NB4 (cell line): ENCODE results near the gene ST3GAL5.

Experiments
- DNase-seq: peaks from one replicate; pipeline ENCODE4 v3.0.0; 2010; ENCODE audit warnings: low read depth
- H3K4me3 ChIP-seq: one replicate; pipeline ENCODE4 v1.5.1; 2011; ENCODE audit warnings: mild to moderate bottlenecking, low read depth, low read length, moderate library complexity
- MYC ChIP-seq: IDR thresholded peaks from 2 replicates; pipeline ENCODE4 v1.6.1; 2011; ENCODE audit warnings: low read depth, low read length
- POLR2A ChIP-seq: IDR thresholded peaks from 2 replicates; pipeline ENCODE4 v1.6.1; 2011; ENCODE audit warnings: mild to moderate bottlenecking; ENCODE audit not compliant: insufficient read length; ENCODE audit errors: extremely low read depth
- TF ChIP-seq, protein P1 (sequence below): IDR thresholded peaks from one replicate; pipeline ENCODE4 v1.5.1; 2012; ENCODE audit warnings: low read depth, low read length
- TF ChIP-seq, protein P2 (sequence below): IDR thresholded peaks from 2 replicates; pipeline ENCODE4 v1.6.1; 2011; ENCODE audit warnings: low read depth, low read length

Gene ST3GAL5

DNA sequence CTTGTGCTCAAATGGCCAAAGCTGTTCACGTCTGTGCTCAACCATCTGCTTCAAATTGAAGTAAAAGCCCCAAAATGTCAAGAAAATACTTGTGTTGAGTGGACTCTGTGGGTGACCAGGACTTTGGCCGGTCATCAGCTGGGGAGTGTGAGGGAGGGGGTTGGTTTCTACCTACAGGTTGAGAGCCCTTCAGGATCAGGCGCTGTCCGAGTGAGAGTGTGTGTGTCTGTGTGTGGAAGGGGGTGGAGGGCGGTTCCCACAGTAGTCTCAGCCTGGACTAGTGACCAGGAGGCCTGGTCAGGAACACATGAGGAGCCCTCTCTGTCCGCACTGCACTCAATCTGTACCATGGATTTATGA lies 100.8 kb downstream of the ST3GAL5 start:
- H3K4me3 ChIP-seq, result no peak overlapping the region
- no peak for DNase-seq
- TF ChIP-seq, protein P1, sequence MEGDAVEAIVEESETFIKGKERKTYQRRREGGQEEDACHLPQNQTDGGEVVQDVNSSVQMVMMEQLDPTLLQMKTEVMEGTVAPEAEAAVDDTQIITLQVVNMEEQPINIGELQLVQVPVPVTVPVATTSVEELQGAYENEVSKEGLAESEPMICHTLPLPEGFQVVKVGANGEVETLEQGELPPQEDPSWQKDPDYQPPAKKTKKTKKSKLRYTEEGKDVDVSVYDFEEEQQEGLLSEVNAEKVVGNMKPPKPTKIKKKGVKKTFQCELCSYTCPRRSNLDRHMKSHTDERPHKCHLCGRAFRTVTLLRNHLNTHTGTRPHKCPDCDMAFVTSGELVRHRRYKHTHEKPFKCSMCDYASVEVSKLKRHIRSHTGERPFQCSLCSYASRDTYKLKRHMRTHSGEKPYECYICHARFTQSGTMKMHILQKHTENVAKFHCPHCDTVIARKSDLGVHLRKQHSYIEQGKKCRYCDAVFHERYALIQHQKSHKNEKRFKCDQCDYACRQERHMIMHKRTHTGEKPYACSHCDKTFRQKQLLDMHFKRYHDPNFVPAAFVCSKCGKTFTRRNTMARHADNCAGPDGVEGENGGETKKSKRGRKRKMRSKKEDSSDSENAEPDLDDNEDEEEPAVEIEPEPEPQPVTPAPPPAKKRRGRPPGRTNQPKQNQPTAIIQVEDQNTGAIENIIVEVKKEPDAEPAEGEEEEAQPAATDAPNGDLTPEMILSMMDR, result no peak
- TF ChIP-seq, protein P2, sequence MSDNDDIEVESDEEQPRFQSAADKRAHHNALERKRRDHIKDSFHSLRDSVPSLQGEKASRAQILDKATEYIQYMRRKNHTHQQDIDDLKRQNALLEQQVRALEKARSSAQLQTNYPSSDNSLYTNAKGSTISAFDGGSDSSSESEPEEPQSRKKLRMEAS, result no peak
- TF ChIP-seq POLR2A (no peak), MYC (no peak)

DNA sequence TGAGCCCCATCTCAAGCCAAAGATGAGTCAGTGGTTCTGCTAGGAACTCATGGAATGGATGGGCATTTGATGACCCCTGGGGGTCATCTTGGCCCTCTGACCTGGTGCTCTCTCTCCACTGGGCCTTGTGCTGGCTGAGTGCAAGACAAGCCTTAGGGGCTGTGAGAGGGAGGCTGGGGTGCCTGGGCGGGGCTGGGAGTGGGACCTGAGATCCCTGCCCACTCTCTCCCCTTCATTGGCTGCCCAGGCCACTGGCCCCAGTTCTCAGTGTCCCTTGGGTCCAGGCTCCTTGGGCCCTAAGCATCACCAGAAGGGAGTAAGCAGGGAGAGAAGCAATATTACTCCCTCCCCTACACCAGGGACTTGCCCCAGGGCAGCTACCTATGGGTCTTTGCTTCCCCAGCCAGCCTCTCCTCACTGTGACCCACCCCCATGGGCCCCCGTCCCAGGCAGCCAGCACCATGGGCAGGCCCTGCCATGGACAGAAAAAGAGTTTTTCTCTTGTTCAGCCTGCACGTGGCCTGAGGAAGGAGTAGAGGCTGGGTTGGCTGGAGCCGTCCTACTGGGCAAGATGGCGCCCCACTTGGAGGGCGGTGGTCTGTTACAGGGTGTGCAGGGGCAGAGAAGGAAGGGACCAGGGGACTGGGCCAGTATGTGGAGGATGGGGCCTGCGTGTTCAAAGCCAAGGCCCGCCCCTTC lies 101.4 kb downstream of the ST3GAL5 start:
- DNase-seq, result no peak
- TF ChIP-seq, protein P1, result no peak
- TF ChIP-seq, protein P2, result no peak
- no peak for TF ChIP-seq MYC
- no peak for TF ChIP-seq POLR2A
- H3K4me3 ChIP-seq, result no peak overlapping the region
